Glomerular endothelial cell (primary cell): Measurements from ENCODE around the gene RNF169. TPM values are rescaled to one million over a fixed set of nuclear protein-coding genes. Genes with fewer than 3 reads are reported as not detected.

Source experiments
- DNase-seq: peaks from one replicate; pipeline ENCODE4 v3.0.0-alpha.2; 2011; ENCODE audit warnings: low read depth, low spot score; ENCODE audit errors: extremely low read depth
- total RNA-seq: library from RNA; depleted of rRNA; stranded (reverse); fragments of >200 nt; gene quantifications from 2 replicates; pipeline ENCODE4 v1.2.3, GENCODE V29; 2015

The RNF169 gene
- total RNA-seq, 1 donor from 2014 or later = 23.7 TPM

GRCh38 chr11:74863410-74863809 lies 114.8 kb downstream of the RNF169 start:
- DNase-seq = no peak

- DNase-seq = no peak
Observed at GRCh38 chr11:74866557-74866956, 117.9 kb downstream of the RNF169 start.

- DNase-seq = peak; percentile 45
Observed at GRCh38 chr11:74870485-74870884, 121.8 kb downstream of the RNF169 start.

GRCh38 chr11:74871037-74871436 lies 122.4 kb downstream of the RNF169 start:
- DNase-seq = no peak

- DNase-seq = no peak
Observed at GRCh38 chr11:74877132-74877531, 128.5 kb downstream of the RNF169 start.

Other genes with a start within 250 kb of the RNF169 start
- gene POLD3, start 156.3 kb upstream of the RNF169 start, total RNA-seq = 6.5 and 12.1 TPM in 2 replicates
- not detected in 2 replicates for gene CHRDL2, start 17.4 kb upstream of the RNF169 start, total RNA-seq
- 8.3 and 17.0 TPM in 2 replicates for gene XRRA1, start 200.2 kb downstream of the RNF169 start, total RNA-seq
- 50.9 and 53.2 TPM in 2 replicates for gene SPCS2, start 200.4 kb downstream of the RNF169 start, total RNA-seq
- 5.3 and 8.9 TPM in 2 replicates for gene NEU3, start 240.1 kb downstream of the RNF169 start, total RNA-seq